Measurements from ENCODE around the gene EID2B. TPM values are rescaled to one million over a fixed set of nuclear protein-coding genes. Genes with fewer than 3 reads are reported as not detected.

EID2B gene
- total RNA-seq, 1 donor from 2014 or later, result 2.6 TPM

DNA sequence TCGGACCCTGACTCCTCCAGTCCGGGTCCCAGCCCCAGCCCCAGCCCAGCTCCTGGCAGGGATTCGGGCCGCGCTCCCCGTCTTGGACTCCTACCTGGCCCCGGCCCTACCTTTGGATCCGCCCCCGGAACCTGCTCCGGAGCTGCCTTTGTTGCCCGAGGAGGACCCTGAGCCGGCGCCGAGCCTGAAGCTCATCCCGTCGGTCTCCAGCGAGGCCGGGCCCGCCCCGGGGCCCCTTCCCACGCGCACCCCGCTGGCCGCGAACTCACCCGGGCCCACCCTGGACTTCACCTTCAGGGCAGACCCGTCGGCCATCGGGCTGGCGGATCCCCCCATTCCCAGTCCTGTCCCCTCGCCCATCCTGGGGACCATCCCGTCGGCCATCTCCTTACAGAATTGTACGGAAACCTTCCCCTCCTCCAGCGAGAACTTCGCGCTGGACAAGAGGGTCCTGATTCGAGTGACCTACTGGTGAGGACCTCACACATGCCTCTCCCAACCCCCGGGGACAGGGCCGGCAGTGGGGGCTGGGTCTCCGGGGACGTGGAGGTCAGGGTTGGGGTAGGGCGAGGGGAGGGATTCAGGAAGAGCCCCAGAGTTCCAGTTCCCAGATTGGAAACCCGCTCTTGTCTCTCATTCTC is 17.0 kb downstream of the EID2B start:
- H3K4me3 ChIP-seq (ENCODE audit: low read length in 3 of 3), result no peak overlapping the region
- H3K36me3 ChIP-seq (ENCODE audit: control insufficient read depth in 3 of 3, insufficient read depth in 3 of 3, low read length in 3 of 3), result no peaks in the 10 kb centered on the region
- peaks cover 45 to 58% (median 53%) of the 10 kb centered on the region in 3 donors for H3K27me3 ChIP-seq (ENCODE audit: control insufficient read depth in 3 of 3, insufficient read depth in 3 of 3, low read length in 3 of 3)
- no peak overlapping the region for H3K27ac ChIP-seq (ENCODE audit: low read depth, low read length)
- no peak overlapping the region for H3K9ac ChIP-seq (ENCODE audit: low read depth in 1 of 3, low read length in 3 of 3)
- H3K4me1 ChIP-seq (ENCODE audit: control insufficient read depth in 3 of 3, insufficient read depth in 3 of 3, low read length in 3 of 3), result peaks cover 6 to 8% (median 6%) of the 10 kb centered on the region in 3 donors
- no peaks in the 10 kb centered on the region for H3K9me3 ChIP-seq (ENCODE audit: control insufficient read depth in 3 of 3, low read length in 3 of 3)

DNA sequence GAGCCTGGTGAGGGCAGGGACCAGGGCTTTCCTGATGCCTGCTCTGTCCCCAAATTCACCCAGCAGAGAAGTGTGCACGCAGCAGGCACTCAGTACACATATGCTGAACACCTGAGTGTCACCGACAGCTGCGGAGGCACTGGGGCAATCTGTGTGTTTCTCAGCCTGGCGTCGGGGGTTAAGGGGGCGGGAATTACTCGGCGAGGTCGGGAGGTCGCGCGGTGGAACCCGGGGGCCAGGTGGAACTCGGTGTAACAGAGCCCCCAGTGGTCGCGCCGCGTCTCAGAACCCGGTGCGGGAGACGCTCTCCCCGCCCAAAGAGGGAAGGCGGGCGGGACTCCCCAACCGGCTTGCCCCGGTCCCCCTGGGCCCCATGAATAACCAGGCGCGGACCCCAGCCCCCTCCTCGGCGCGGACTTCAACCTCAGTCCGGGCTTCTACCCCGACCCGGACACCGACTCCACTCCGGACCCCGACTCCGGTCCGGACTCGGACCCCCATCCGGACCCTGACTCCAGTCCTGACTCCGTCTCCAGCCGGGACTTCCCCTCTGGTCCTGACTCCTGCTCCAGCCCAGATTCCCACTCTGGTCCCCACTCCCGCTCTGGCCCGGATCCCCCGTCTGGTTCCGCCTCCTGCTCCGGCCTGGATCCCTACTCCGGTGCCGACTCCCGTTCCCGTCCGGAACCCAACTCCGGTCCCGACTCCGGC is 17.7 kb downstream of the EID2B start, which contains the start of gene SELENOV:
TSS of gene SELENOV (plus strand) at position 300 of the 711 bp plus-strand sequence. CDS start at position 374, 74 bp downstream.
- Histone ChIP-seq H3K27me3 (ENCODE audit: control insufficient read depth in 3 of 3, insufficient read depth in 3 of 3, low read length in 3 of 3) (peaks cover 45 to 58% (median 55%) of the 10 kb centered on the region in 3 donors), H3K4me3 (ENCODE audit: low read length in 3 of 3) (peak within 1 kb of the TSS in 1 of 3 donors; percentile 13), H3K27ac (ENCODE audit: low read depth, low read length) (no peak within 1 kb of the TSS), H3K9me3 (ENCODE audit: control insufficient read depth in 3 of 3, low read length in 3 of 3) (no peaks in the 10 kb centered on the region), H3K9ac (ENCODE audit: low read depth in 1 of 3, low read length in 3 of 3) (peak within 1 kb of the TSS in 1 of 3 donors; percentile 8), H3K36me3 (ENCODE audit: control insufficient read depth in 3 of 3, insufficient read depth in 3 of 3, low read length in 3 of 3) (no peaks in the 10 kb centered on the region), H3K4me1 (ENCODE audit: control insufficient read depth in 3 of 3, insufficient read depth in 3 of 3, low read length in 3 of 3) (peaks cover 6 to 8% (median 6%) of the 10 kb centered on the region in 3 donors)

DNA sequence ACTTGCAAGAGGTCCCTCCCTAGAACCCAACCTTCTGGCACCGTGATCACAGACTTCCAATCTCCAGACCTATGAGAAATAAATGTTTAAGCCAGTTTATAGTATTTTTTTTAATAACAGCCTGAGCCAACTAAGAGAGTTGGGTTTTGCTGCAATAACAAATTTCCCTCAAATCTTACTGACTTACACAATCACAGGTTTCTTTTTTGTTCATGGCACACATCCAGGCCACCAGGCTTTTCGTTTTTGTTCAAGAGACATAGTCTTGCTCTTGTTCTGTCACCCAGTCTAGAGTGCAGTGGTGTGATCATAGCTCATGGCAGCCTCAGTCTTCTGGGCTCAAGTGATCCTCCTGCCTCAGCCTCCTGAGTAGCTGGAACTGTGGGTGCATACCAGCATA is 19.7 kb downstream of the EID2B start:
- peaks cover 51 to 66% (median 63%) of the 10 kb centered on the region in 3 donors for H3K27me3 ChIP-seq (ENCODE audit: control insufficient read depth in 3 of 3, insufficient read depth in 3 of 3, low read length in 3 of 3)

DNA sequence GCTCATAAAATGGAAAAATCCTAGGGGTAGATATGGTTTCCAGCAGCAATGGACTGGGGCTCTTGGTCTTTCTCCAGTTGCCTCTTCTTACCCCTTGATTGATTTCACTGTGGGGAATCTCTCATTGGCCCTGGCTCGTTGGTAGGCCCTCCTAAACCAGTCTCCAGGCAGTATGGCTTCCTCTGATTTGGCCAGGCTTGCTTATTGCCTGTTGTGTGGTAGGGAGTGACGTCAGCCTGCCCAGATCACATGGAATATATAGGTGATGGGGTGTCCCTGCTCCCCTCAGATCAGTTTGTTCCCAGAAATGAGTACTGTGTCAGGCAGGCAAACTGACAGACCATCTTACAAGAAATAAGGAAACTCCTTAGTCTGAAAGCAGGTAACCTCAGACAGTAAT is 23.4 kb downstream of the EID2B start:
- H3K9ac ChIP-seq (ENCODE audit: low read depth in 1 of 3, low read length in 3 of 3), result no peak overlapping the region
- peaks cover 0 to 10% (median 5%) of the 10 kb centered on the region in 3 donors for H3K4me1 ChIP-seq (ENCODE audit: control insufficient read depth in 3 of 3, insufficient read depth in 3 of 3, low read length in 3 of 3)
- H3K36me3 ChIP-seq (ENCODE audit: control insufficient read depth in 3 of 3, insufficient read depth in 3 of 3, low read length in 3 of 3), result no peaks in the 10 kb centered on the region
- no peaks in the 10 kb centered on the region for H3K9me3 ChIP-seq (ENCODE audit: control insufficient read depth in 3 of 3, low read length in 3 of 3)
- H3K4me3 ChIP-seq (ENCODE audit: low read length in 3 of 3), result no peak overlapping the region
- H3K27ac ChIP-seq (ENCODE audit: low read depth, low read length), result no peak overlapping the region
- H3K27me3 ChIP-seq (ENCODE audit: control insufficient read depth in 3 of 3, insufficient read depth in 3 of 3, low read length in 3 of 3), result peaks cover 59 to 70% (median 62%) of the 10 kb centered on the region in 3 donors

More for the DNA sequence above, 19.7 kb downstream of the EID2B start:
- no peaks in the 10 kb centered on the region for H3K9me3 ChIP-seq (ENCODE audit: control insufficient read depth in 3 of 3, low read length in 3 of 3)
- no peak overlapping the region for H3K27ac ChIP-seq (ENCODE audit: low read depth, low read length)
- H3K4me3 ChIP-seq (ENCODE audit: low read length in 3 of 3), result no peak overlapping the region
- H3K4me1 ChIP-seq (ENCODE audit: control insufficient read depth in 3 of 3, insufficient read depth in 3 of 3, low read length in 3 of 3), result peaks cover 6 to 8% (median 6%) of the 10 kb centered on the region in 3 donors
- H3K9ac ChIP-seq (ENCODE audit: low read depth in 1 of 3, low read length in 3 of 3), result no peak overlapping the region
- H3K36me3 ChIP-seq (ENCODE audit: control insufficient read depth in 3 of 3, insufficient read depth in 3 of 3, low read length in 3 of 3), result no peaks in the 10 kb centered on the region

DNA sequence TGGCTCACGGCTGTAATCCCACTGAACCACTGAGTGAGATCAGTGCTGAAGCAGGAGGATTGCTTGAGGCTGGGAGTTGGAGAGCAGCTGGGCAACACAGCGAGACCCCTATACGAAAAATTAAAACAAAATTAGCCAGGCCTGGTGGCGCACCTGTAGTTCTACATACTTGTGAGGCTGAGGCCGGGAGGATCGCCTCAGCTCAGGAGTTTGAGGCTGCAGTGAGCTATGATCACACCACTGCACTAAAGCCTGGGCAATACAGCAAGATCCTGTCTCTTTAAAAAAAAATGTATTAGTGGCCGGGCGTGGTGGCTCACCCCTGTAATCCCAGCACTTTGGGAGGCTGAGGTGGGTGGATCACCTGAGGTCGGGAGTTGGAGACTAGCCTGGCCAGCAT is 24.0 kb downstream of the EID2B start:
- Histone ChIP-seq H3K27ac (ENCODE audit: low read depth, low read length) (no peak overlapping the region), H3K9me3 (ENCODE audit: control insufficient read depth in 3 of 3, low read length in 3 of 3) (no peaks in the 10 kb centered on the region), H3K9ac (ENCODE audit: low read depth in 1 of 3, low read length in 3 of 3) (no peak overlapping the region), H3K27me3 (ENCODE audit: control insufficient read depth in 3 of 3, insufficient read depth in 3 of 3, low read length in 3 of 3) (peaks cover 59 to 70% (median 62%) of the 10 kb centered on the region in 3 donors), H3K4me1 (ENCODE audit: control insufficient read depth in 3 of 3, insufficient read depth in 3 of 3, low read length in 3 of 3) (peaks cover 0 to 10% (median 5%) of the 10 kb centered on the region in 3 donors), H3K36me3 (ENCODE audit: control insufficient read depth in 3 of 3, insufficient read depth in 3 of 3, low read length in 3 of 3) (no peaks in the 10 kb centered on the region), H3K4me3 (ENCODE audit: low read length in 3 of 3) (no peak overlapping the region)

DNA sequence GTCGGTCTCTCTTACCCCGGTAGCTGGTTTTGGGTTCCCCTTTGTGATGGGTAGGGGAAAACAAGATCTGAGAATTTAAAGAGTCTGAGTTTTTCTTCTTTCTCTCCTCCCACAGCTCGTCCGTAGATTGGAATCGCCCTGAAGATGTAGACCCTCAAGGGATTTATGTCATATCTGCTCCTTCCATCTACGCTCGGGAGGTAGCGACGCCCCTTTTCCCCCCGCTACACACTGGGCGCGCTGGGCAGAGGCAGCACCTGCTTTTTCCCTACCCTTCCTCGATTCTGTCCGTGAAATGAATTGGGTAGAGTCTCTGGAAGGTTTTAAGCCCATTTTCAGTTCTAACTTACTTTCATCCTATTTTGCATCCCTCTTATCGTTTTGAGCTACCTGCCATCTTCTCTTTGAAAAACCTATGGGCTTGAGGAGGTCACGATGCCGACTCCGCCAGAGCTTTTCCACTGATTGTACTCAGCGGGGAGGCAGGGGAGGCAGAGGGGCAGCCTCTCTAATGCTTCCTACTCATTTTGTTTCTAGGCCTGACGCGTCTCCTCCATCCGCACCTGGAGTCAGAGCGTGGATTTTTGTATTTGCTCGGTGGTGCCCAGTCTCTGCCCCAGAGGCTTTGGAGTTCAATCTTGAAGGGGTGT is 24.8 kb downstream of the EID2B start:
- Histone ChIP-seq H3K9ac (ENCODE audit: low read depth in 1 of 3, low read length in 3 of 3) (no peak overlapping the region), H3K27ac (ENCODE audit: low read depth, low read length) (no peak overlapping the region), H3K4me1 (ENCODE audit: control insufficient read depth in 3 of 3, insufficient read depth in 3 of 3, low read length in 3 of 3) (peaks cover 0 to 10% (median 8%) of the 10 kb centered on the region in 3 donors), H3K27me3 (ENCODE audit: control insufficient read depth in 3 of 3, insufficient read depth in 3 of 3, low read length in 3 of 3) (peaks cover 60 to 70% (median 62%) of the 10 kb centered on the region in 3 donors), H3K9me3 (ENCODE audit: control insufficient read depth in 3 of 3, low read length in 3 of 3) (no peaks in the 10 kb centered on the region), H3K4me3 (ENCODE audit: low read length in 3 of 3) (no peak overlapping the region), H3K36me3 (ENCODE audit: control insufficient read depth in 3 of 3, insufficient read depth in 3 of 3, low read length in 3 of 3) (no peaks in the 10 kb centered on the region)

DNA sequence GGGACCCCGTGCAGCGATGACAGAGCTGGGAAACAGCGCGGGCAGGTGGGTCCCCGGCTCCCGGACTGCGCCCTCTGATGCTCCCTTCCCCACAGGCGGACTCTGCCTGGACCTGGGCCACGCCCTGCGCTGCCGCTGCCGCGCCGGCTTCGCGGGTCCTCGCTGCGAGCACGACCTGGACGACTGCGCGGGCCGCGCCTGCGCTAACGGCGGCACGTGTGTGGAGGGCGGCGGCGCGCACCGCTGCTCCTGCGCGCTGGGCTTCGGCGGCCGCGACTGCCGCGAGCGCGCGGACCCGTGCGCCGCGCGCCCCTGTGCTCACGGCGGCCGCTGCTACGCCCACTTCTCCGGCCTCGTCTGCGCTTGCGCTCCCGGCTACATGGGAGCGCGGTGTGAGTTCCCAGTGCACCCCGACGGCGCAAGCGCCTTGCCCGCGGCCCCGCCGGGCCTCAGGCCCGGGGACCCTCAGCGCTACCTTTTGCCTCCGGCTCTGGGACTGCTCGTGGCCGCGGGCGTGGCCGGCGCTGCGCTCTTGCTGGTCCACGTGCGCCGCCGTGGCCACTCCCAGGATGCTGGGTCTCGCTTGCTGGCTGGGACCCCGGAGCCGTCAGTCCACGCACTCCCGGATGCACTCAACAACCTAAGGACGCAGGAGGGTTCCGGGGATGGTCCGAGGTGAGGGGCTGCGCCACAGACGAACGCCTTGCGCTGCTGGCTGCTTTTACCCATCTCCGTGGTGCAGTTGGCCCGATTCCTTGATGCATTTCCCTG is 25.5 kb downstream of the EID2B start:
- Histone ChIP-seq H3K27me3 (ENCODE audit: control insufficient read depth in 3 of 3, insufficient read depth in 3 of 3, low read length in 3 of 3) (peaks cover 65 to 66% (median 66%) of the 10 kb centered on the region in 3 donors), H3K9ac (ENCODE audit: low read depth in 1 of 3, low read length in 3 of 3) (no peak overlapping the region), H3K27ac (ENCODE audit: low read depth, low read length) (no peak overlapping the region), H3K4me1 (ENCODE audit: control insufficient read depth in 3 of 3, insufficient read depth in 3 of 3, low read length in 3 of 3) (peaks cover 0 to 10% (median 8%) of the 10 kb centered on the region in 3 donors), H3K9me3 (ENCODE audit: control insufficient read depth in 3 of 3, low read length in 3 of 3) (no peaks in the 10 kb centered on the region), H3K36me3 (ENCODE audit: control insufficient read depth in 3 of 3, insufficient read depth in 3 of 3, low read length in 3 of 3) (no peaks in the 10 kb centered on the region), H3K4me3 (ENCODE audit: low read length in 3 of 3) (peak overlapping the region in 2 of 3 donors; percentile 13 to 46)

DNA sequence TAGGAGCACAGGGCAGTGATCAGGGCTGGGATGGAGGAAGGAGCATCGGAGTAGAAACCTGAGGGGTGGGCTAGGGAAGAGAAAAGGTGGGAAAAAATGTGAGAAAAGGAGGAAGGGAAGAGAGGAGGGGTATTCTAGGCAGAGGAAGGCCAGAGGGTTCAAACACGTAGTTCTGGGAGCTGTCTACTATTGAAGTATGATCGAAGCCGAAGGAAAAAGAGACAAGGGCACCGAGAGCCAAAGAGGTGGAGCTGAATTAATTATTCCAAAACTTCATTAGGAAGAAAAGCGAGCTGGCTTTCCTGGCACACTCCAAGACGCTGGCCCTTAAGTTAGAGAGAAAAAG is 26.1 kb downstream of the EID2B start:
- H3K27me3 ChIP-seq (ENCODE audit: control insufficient read depth in 3 of 3, insufficient read depth in 3 of 3, low read length in 3 of 3), result peaks cover 65 to 66% (median 65%) of the 10 kb centered on the region in 3 donors
- peak overlapping the region in 1 of 3 donors; percentile 13 for H3K4me3 ChIP-seq (ENCODE audit: low read length in 3 of 3)
- H3K36me3 ChIP-seq (ENCODE audit: control insufficient read depth in 3 of 3, insufficient read depth in 3 of 3, low read length in 3 of 3), result no peaks in the 10 kb centered on the region
- H3K9ac ChIP-seq (ENCODE audit: low read depth in 1 of 3, low read length in 3 of 3), result no peak overlapping the region
- H3K27ac ChIP-seq (ENCODE audit: low read depth, low read length), result no peak overlapping the region
- no peaks in the 10 kb centered on the region for H3K9me3 ChIP-seq (ENCODE audit: control insufficient read depth in 3 of 3, low read length in 3 of 3)
- peaks cover 0 to 10% (median 8%) of the 10 kb centered on the region in 3 donors for H3K4me1 ChIP-seq (ENCODE audit: control insufficient read depth in 3 of 3, insufficient read depth in 3 of 3, low read length in 3 of 3)

DNA sequence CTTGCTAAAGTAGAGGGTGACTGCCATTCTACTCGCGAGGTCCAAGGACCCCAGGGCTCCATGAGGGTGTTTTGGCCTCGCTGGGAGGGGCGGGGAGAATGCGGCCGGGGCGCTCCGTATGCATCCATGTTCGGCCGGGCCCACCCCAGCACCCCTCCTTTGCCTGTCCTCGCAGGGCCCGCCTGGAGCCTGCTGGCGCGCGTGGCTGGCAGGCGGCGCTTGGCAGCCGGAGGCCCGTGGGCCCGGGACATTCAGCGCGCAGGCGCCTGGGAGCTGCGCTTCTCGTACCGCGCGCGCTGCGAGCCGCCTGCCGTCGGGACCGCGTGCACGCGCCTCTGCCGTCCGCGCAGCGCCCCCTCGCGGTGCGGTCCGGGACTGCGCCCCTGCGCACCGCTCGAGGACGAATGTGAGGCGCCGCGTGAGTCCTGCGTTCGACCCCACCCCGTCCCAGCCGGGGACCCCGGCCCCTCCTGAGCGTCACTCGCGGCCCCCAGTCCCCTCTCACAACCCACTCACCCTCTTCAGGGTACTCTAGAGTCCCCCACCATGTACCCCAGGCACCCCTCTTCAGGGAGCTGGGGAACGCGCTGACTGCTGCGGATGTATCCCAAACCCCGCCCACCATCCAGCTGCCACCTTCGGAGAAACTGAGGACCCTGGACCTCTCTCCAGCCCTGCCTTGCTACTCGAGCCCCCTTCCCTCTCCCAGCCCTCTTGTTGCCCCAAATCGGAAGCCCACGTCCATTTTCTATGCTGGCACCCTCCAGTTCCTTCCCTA is 29.8 kb downstream of the EID2B start:
- peaks cover 7 to 18% (median 10%) of the 10 kb centered on the region in 3 donors for H3K4me1 ChIP-seq (ENCODE audit: control insufficient read depth in 3 of 3, insufficient read depth in 3 of 3, low read length in 3 of 3)
- no peak overlapping the region for H3K9ac ChIP-seq (ENCODE audit: low read depth in 1 of 3, low read length in 3 of 3)
- no peaks in the 10 kb centered on the region for H3K9me3 ChIP-seq (ENCODE audit: control insufficient read depth in 3 of 3, low read length in 3 of 3)
- H3K27ac ChIP-seq (ENCODE audit: low read depth, low read length), result no peak overlapping the region
- peak overlapping the region in 1 of 3 donors; percentile 29 for H3K4me3 ChIP-seq (ENCODE audit: low read length in 3 of 3)
- no peaks in the 10 kb centered on the region for H3K36me3 ChIP-seq (ENCODE audit: control insufficient read depth in 3 of 3, insufficient read depth in 3 of 3, low read length in 3 of 3)
- peaks cover 76 to 82% (median 78%) of the 10 kb centered on the region in 3 donors for H3K27me3 ChIP-seq (ENCODE audit: control insufficient read depth in 3 of 3, insufficient read depth in 3 of 3, low read length in 3 of 3)
